H9 (cell line): ENCODE measurements around the gene TNKS2. TPM values are rescaled to one million over a fixed set of nuclear protein-coding genes. Genes with fewer than 3 reads are reported as not detected.

ENCODE experiments used
- DNase-seq: peaks from one replicate; pipeline ENCODE4 v3.0.0-alpha.2; 2017
- H2AFZ ChIP-seq: one replicate; pipeline ENCODE4 v1.6.1; 2013; ENCODE audit warnings: mild to moderate bottlenecking, low read length, control low read depth, moderate library complexity
- H2AK5ac ChIP-seq: 2 replicates; pipeline ENCODE4 v1.6.1; 2013; ENCODE audit warnings: low read length, control low read depth, mixed read lengths; ENCODE audit not compliant: insufficient read length
- H2BK120ac ChIP-seq: one replicate; pipeline ENCODE4 v1.6.1; 2013; ENCODE audit warnings: low read depth, mild to moderate bottlenecking, low read length, control low read depth, inconsistent platforms; ENCODE audit not compliant: poor library complexity, severe bottlenecking
- H2BK12ac ChIP-seq: 2 replicates; pipeline ENCODE4 v1.6.1; 2013; ENCODE audit warnings: low read length, control low read depth, mixed read lengths, low read depth; ENCODE audit not compliant: insufficient read length
- H2BK15ac ChIP-seq: 2 replicates; pipeline ENCODE4 v1.6.1; 2013; ENCODE audit warnings: low read depth, low read length, control low read depth
- H2BK20ac ChIP-seq: one replicate; pipeline ENCODE4 v1.6.1; 2013; ENCODE audit warnings: low read depth, mild to moderate bottlenecking, low read length, control low read depth, inconsistent platforms; ENCODE audit not compliant: poor library complexity, severe bottlenecking
- H2BK5ac ChIP-seq: 2 replicates; pipeline ENCODE4 v1.6.1; 2013; ENCODE audit warnings: low read length, control low read depth, mixed read lengths; ENCODE audit not compliant: insufficient read length
- H3K14ac ChIP-seq: 2 replicates; pipeline ENCODE4 v1.6.1; 2013; ENCODE audit warnings: low read length, control low read depth; ENCODE audit not compliant: insufficient read depth
- H3K18ac ChIP-seq: 2 replicates; pipeline ENCODE4 v1.6.1; 2013; ENCODE audit warnings: low read depth, mild to moderate bottlenecking, mixed read lengths, low read length, control low read depth; ENCODE audit not compliant: insufficient read length
- H3K23ac ChIP-seq: 2 replicates; pipeline ENCODE4 v1.6.1; 2013; ENCODE audit warnings: low read length, control low read depth, mixed read lengths, low read depth; ENCODE audit not compliant: insufficient read length
- H3K23me2 ChIP-seq: 2 replicates; pipeline ENCODE4 v1.6.1; 2013; ENCODE audit warnings: low read depth, mild to moderate bottlenecking, mixed read lengths, low read length, control low read depth; ENCODE audit not compliant: insufficient read length, poor library complexity, severe bottlenecking
- H3K27ac ChIP-seq: 2 replicates; pipeline ENCODE4 v1.5.1; 2013; ENCODE audit warnings: low read length, control low read depth, mixed read lengths, low read depth; ENCODE audit not compliant: insufficient read length
- H3K27me3 ChIP-seq: 2 replicates; pipeline ENCODE4 v1.6.1; 2013; ENCODE audit warnings: low read length, control low read depth, inconsistent platforms; ENCODE audit not compliant: insufficient read depth
- H3K4ac ChIP-seq: 2 replicates; pipeline ENCODE4 v1.6.1; 2013; ENCODE audit warnings: low read depth, mild to moderate bottlenecking, control low read depth, inconsistent platforms, low read length, moderate library complexity
- H3K4me1 ChIP-seq: 2 replicates; pipeline ENCODE4 v1.6.1; 2013; ENCODE audit warnings: low read length, control low read depth, inconsistent platforms; ENCODE audit not compliant: insufficient read depth
- H3K4me2 ChIP-seq: 2 replicates; pipeline ENCODE4 v1.6.1; 2013; ENCODE audit warnings: low read length, control low read depth, mixed read lengths; ENCODE audit not compliant: insufficient read length, insufficient read depth
- H3K56ac ChIP-seq: 2 replicates; pipeline ENCODE4 v1.6.1; 2013; ENCODE audit warnings: low read depth, mild to moderate bottlenecking, mixed read lengths, low read length, control low read depth; ENCODE audit not compliant: insufficient read length
- H3K79me1 ChIP-seq: 2 replicates; pipeline ENCODE4 v1.6.1; 2013; ENCODE audit warnings: low read depth, mild to moderate bottlenecking, moderate library complexity, low read length, control low read depth, inconsistent platforms; ENCODE audit not compliant: insufficient read depth, poor library complexity, severe bottlenecking
- H3K79me2 ChIP-seq: 2 replicates; pipeline ENCODE4 v1.6.1; 2013; ENCODE audit warnings: low read length, control low read depth, inconsistent platforms; ENCODE audit not compliant: insufficient read depth
- H3K9ac ChIP-seq: 2 replicates; pipeline ENCODE4 v1.6.1; 2013; ENCODE audit warnings: low read length, control low read depth, mixed read lengths; ENCODE audit not compliant: insufficient read length; ENCODE audit errors: extremely low read depth
- H3K9me3 ChIP-seq: one replicate; pipeline ENCODE4 v1.6.1; 2013; ENCODE audit warnings: low read depth, low read length, inconsistent platforms; ENCODE audit not compliant: control insufficient read depth
- H3T11ph ChIP-seq: one replicate; pipeline ENCODE4 v1.6.1; 2013; ENCODE audit warnings: mild to moderate bottlenecking, low read length, control low read depth, inconsistent platforms
- H4K20me1 ChIP-seq: one replicate; pipeline ENCODE4 v1.6.1; 2013; ENCODE audit not compliant: control insufficient read depth, insufficient read length, insufficient read depth
- H4K5ac ChIP-seq: 2 replicates; pipeline ENCODE4 v1.6.1; 2013; ENCODE audit warnings: low read depth, mild to moderate bottlenecking, mixed read lengths, low read length, control low read depth; ENCODE audit not compliant: insufficient read length
- H4K8ac ChIP-seq: replicated peaks from 2 replicates; pipeline ENCODE4 v1.6.1; 2013; ENCODE audit warnings: low read length, control low read depth, mixed read lengths, low read depth; ENCODE audit not compliant: insufficient read length
- H4K91ac ChIP-seq: 2 replicates; pipeline ENCODE4 v1.6.1; 2013; ENCODE audit warnings: low read depth, mild to moderate bottlenecking, moderate library complexity, mixed read lengths, low read length, control low read depth; ENCODE audit not compliant: insufficient read length
- H3K27ac Mint-ChIP-seq, 3 experiments: 2 replicates in 2 of 3; 3 replicates in 1 of 3; pipeline ENCODE4 v1.8.0; 2020 to 2021; ENCODE audit warnings: mixed read lengths in 3 of 3, mild to moderate bottlenecking in 1 of 3, moderate library complexity in 1 of 3
- H3K27me3 Mint-ChIP-seq: 2 replicates; pipeline ENCODE4 v1.8.0; 2021; ENCODE audit warnings: low read depth, mild to moderate bottlenecking, moderate library complexity, mixed read lengths
- H3K36me3 Mint-ChIP-seq, 3 experiments: 2 replicates in 2 of 3; 3 replicates in 1 of 3; pipeline ENCODE4 v1.8.0; 2020 to 2021; ENCODE audit warnings: low read depth in 3 of 3, mixed read lengths in 3 of 3; ENCODE audit not compliant: insufficient read depth in 1 of 3
- H3K4me1 Mint-ChIP-seq, 2 experiments: 2 replicates each; pipeline ENCODE4 v1.8.0; 2020; ENCODE audit warnings: mixed read lengths in 2 of 2
- H3K4me3 Mint-ChIP-seq, 2 experiments: 2 replicates in 1 of 2; 3 replicates in 1 of 2; pipeline ENCODE4 v1.8.0; 2020 to 2021; ENCODE audit warnings: mild to moderate bottlenecking in 2 of 2, mixed read lengths in 2 of 2, moderate library complexity in 1 of 2
- H3K9me3 Mint-ChIP-seq, 2 experiments: 2 replicates in 1 of 2; 3 replicates in 1 of 2; pipeline ENCODE4 v1.8.0; 2020; ENCODE audit warnings: mild to moderate bottlenecking in 2 of 2, mixed read lengths in 2 of 2, moderate library complexity in 1 of 2
- CTCF ChIP-seq: fragments of 200-600 bp; sonication (generic); conservative IDR thresholded peaks from 3 replicates; pipeline ENCODE4 v1.8.0; 2021; ENCODE audit warnings: antibody characterized with exemption, mild to moderate bottlenecking
- WGBS: extraction: QIAGEN DNeasy Blood & Tissue Kit; methylation state at CpG from one replicate; pipeline ENCODE4 v1.1.7; 2013; ENCODE audit warnings: missing lambda C conversion rate, low lambda C conversion rate, mixed read lengths; ENCODE audit not compliant: insufficient read length; ENCODE audit errors: extremely low coverage; 5-methylcytosine and 5-hydroxymethylcytosine counted together
- total RNA-seq: library from RNA; stranded (reverse); gene quantifications from 2 replicates; pipeline ENCODE4 v1.2.1, GENCODE V29; 2021

The TNKS2 gene
- total RNA-seq, 1 experiment from 2014 or later: 58.9 TPM

- Histone ChIP-seq H3K79me1 (no peaks in the 10 kb centered on the region), H3K79me2 (no peaks in the 10 kb centered on the region), H3K14ac (no peak overlapping the region), H2AFZ (no peak overlapping the region), H3K23ac (no peak overlapping the region), H2BK120ac (no peak overlapping the region), H3K56ac (no peak overlapping the region), H2BK5ac (no peak overlapping the region), H3K23me2 (no peaks in the 10 kb centered on the region), H4K91ac (no peak overlapping the region), H3K4me1 (peaks cover 20% of the 10 kb centered on the region), H4K20me1 (no peaks in the 10 kb centered on the region), H3K4ac (no peak overlapping the region), H3T11ph (no peak overlapping the region), H3K18ac (no peak overlapping the region), H2BK12ac (peak overlapping the region; percentile 50), H2AK5ac (no peak overlapping the region), H3K9ac (no peak overlapping the region), H2BK15ac (no peak overlapping the region), H3K4me2 (peak overlapping the region; percentile 35), H4K8ac (no peak overlapping the region), H4K5ac (no peak overlapping the region), H3K27ac (peak overlapping the region; percentile 55), H3K9me3 (no peaks in the 10 kb centered on the region), H3K27me3 (no peaks in the 10 kb centered on the region), H2BK20ac (no peak overlapping the region)
- TF ChIP-seq CTCF: no peak
- no CpG with 5 or more reads among the region's 1 CpG for WGBS
- no peak for DNase-seq
- H3K4me1 Mint-ChIP-seq: peaks cover 65 to 70% of the 10 kb centered on the region in 2 experiments
- peak overlapping the region in 1 of 2 experiments; percentile 70; a peak in 1 of 5 replicates for H3K4me3 Mint-ChIP-seq
- no peaks in the 10 kb centered on the region for H3K27me3 Mint-ChIP-seq
- peaks cover 2 to 3% of the 10 kb centered on the region in 2 experiments; a peak in 4 of 5 replicates for H3K9me3 Mint-ChIP-seq
- peak overlapping the region; percentile 94 to 98 (median 97) for H3K27ac Mint-ChIP-seq
- H3K36me3 Mint-ChIP-seq: peaks cover 4 to 18% (median 6%) of the 10 kb centered on the region in 3 experiments; a peak in 6 of 7 replicates
These were observed 86.3 kb downstream of the TNKS2 start for GRCh38 chr10:91884536-91884935.
